Hematopoietic multipotent progenitor cell treated with erythropoietin and hydrocortisone succinate and interleukin-3 and kit ligand, for 17 days (in vitro differentiated cells): ENCODE data around the gene CDH13.

Experiments used
- DNase-seq: peaks from one replicate; pipeline ENCODE4 v3.0.0-alpha.2; 2015; ENCODE audit warnings: low spot score

CDH13 gene

DNA sequence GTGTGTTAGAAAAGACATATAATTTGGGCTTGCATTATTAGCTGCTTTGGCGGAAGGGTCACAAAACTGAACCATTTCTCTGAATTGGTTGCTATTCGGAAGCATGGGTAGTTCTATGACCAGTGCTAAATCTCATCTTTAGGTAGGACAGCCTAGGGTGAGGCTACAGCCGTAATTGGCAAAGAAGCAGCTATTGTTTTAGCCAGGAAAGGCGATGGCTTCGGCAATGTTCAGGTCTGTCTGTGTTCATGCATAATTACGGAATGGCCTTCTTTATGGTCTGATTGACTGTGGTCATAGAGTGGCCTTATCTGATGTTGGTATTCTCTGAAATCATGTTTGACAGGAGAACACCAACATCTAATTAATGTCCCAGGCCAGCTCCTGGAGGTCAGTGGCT is 812.6 kb downstream of the CDH13 start:
- no peak for DNase-seq

DNA sequence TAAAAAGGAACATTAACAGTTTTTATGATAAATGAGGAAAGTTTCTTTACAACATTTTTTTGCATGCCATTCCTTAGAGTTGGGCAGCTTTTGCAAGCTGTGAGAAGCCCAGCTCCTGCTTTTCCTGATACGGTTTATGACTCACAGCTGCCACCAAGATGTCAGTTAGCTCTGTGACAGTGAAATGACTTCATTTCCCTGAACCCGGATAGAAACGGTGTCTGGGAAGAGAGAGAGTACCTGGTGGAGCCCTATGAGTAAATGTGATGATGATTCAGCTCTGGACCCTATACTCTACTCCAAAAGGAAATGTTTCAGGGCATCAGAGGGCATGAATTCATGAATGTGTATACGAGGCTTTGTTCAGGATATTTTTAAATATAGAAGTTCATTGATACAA is 814.7 kb downstream of the CDH13 start:
- DNase-seq, result no peak

DNA sequence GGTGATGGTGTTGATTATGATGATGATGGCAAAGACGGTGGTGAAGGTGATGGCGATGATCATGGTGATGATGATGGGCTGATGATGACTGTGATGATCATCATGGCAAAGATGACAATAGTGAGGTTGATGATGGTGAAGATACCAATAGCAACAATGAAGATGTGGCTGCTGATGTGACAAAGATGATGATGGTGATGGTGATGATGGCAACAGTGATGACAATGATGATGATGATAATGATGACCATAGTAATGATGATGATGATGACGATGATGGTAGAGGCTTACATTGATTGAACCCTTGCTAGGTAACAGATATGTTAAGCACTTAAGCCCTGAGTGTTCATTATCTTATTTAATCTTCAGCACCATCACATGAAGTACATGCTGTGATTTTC is 817.2 kb downstream of the CDH13 start:
- DNase-seq, result no peak

DNA sequence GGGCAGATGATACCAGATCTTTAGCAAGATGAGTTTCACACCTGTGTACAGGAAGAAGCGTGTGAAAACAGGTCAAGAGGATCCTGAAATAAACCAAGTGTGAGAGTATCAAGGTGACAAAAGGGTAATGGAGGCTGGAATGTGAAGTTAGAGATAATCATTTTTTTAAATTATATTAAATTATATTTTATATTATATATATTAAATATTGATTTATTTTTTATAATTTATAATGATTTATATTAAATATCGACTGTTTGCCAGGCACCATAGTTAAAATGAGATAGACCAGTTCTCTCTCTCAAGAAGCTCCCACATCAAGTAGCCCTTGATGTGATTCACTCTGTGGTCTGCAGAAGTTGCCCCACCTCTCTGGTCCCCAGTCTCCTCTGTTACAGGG is 820.8 kb downstream of the CDH13 start:
- no peak for DNase-seq

DNA sequence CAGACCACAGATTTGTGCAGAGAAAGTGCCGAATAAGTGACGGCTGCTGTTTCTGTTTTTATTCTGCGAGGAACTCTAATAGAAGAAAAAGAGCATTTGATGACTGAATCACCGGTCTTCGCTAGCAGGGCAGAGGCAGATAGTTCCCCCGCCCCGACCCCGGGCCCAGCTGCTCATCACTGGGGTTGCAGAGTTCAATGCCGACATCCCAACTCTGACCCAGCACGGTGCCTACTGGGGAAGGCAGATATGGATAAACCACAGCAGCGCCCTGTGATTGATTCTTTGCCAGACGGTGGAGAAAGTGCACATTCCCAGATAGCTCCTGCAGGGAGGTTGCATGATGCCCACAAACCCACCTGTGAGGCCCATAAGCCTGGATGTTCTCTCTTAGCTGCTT is 823.1 kb downstream of the CDH13 start:
- no peak for DNase-seq

DNA sequence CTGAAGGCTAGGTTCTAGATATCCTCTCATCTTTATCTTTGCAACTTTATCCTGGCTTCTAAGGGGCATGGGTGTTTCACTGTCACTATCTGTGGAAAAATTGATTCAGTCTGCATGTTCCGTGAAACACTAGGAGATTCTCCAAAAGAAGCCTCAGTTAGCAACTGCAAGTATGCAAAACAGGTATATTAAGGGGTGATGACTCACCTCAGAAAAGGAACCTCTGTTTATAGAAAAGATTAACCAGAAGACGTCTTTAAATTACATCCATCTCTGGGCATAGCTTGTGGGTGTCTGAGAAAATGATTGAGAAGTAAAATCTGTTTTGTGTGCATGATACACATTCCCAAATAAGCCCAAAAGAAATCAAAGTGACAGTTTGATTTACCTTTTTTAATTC is 827.2 kb downstream of the CDH13 start:
- no peak for DNase-seq

DNA sequence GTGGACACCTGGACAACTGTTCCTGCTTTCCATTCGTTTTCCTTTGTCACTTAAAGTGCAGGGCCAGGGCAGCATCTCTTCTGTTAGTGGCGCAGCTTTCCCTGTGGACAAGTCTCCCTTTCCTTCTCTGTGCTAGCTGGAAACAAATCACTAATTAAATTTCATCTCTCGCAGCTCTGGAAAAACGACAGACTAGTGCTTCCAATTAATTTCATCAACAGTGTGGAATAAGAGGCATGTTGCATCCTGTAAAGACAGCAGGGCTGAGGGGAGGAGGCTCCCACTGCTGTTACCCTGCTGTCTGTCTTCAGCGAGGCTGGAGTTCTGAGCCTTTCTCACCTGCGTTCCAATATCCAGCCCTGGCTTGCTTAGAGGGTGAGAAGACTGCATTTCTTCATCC is 828.9 kb downstream of the CDH13 start:
- DNase-seq, result no peak

DNA sequence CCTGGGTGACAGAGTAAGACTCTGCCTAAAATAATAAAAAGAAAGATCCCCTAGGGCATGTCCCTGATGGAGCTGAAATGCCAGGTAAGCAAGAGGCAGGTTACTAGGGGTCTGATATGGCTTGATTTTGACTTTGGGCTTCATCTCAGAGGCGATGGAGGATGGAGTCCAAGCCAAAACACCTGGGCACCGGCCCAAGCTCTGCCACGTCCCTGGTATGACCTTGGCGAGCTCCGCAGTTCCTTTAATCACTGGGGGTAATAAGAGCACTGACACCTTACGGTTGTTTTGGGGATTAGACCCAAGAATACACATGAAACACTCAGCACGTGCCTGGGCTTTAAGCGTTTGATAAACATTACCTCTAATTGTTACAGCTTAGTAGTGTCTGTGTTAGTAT is 830.2 kb downstream of the CDH13 start:
- DNase-seq, result no peak

DNA sequence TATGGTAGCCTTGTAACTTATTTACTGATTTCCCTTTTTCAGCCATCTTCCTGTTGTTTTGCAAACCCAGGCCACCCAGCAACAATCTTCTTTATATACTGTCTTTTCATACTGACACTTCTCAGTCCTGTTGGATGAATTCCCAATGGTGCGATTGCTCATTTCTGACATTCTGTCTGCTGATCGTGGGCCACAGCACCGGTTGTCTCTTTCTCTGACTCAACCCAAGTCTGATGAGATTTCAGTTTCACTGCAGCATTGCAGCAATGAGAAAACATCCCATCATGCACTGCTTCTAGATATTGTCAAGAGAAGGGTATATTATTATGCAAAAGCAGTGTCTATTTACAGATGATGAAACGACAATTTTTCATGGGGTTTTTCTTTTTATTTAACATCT is 831.8 kb downstream of the CDH13 start:
- no peak for DNase-seq

DNA sequence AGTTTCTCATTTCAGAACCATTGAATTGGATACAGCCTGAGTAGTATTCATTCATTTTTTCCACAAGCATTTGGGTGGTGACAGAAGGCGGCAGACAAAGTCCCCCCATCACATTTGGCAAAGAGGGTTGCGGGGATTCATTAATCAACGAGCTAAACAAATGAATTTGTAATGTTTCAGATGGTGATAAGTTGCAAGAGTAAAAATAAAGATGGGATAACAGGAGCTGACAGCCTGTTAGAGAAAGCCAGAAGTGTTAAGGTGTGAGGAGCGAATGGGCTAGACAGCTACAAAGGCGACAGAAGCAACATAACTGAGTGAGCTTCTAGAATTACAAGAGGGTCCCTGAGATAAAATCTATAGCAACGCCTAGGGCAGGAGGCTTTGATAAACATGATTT is 838.2 kb downstream of the CDH13 start:
- no peak for DNase-seq

DNA sequence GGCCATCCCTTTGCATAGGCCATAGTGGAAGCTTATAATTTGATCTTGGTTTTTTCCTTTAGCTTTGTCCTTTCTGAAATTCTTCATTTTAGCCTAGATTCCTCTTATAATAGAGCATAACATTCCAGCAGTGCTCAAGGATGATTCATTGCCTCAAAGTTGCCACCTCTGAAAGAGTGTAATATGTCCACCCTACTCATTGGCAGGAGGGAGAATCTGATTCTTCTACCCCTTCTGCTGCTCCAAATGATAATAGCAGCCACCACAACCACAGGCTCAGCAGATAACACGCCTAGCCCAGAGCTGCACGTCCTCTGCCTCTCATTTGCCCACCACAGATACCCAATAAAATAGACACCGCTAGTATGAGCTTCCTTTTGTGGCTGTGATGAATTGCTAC is 843.6 kb downstream of the CDH13 start:
- no peak for DNase-seq

DNA sequence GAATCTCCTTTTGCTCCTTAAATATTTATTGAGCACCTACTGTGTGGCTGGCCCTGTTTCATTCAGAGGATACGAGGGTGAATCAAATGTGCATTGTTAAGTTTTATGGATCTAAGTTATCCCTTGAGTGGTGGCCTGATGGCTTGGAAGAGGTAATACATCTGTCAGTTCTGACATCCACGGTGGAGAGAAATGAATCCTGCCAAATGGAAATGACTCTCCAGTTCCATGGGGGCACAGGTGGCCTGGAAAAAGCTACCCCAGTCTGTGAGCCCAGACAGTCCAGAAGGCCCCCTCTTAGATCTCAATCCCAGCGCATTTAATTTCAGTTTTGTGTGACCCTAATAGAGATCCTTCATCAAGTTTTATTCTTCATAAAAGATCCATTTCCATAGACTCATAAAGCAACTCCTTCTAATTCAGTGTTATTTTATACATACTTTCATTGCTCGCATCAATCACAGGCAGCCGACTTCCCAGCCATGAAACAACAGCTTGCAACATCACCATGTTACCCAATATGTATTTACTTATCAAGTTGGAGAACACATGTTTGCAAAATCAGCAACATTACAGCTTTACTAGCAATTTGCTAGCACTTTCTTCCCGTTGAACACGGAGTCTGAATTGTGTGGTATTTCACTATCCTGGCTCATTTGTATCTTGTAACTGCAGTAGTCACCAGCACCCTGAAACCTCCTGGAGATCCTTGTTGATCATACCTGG is 846.2 kb downstream of the CDH13 start:
- no peak for DNase-seq

DNA sequence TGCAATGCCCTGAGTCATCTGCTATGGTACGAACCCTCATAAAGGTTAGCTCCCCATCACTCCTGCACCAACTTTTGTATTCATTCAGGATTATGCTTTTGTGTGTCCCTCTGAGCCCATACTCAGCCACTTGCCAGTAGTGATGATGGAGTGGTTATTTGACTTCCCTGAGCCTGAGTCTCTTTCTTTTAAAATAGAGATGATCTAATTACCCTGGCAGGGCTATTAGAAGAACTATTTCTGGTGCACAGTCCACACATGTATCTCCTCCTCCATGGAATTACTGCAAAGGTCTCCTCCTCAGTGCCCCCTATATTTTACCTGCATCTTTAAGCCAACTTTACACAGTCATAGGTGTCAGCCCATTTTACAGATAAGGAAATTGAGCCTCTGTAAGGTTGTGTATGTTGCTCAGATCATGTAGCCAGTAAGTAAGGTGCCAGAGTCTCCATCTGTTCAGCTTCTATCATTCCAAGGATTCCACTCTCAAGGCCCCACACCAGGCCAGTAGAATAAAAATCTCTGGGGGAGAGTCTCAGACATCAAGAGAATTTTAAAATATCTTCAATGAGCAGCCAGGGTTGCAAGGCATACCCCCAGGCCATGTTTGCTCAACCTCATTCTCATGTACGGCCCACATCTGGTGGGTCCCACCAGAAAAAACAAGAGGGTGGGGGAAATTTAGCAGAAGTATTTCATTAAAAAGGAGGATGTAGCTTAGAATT is 847.3 kb downstream of the CDH13 start:
- no peak for DNase-seq

DNA sequence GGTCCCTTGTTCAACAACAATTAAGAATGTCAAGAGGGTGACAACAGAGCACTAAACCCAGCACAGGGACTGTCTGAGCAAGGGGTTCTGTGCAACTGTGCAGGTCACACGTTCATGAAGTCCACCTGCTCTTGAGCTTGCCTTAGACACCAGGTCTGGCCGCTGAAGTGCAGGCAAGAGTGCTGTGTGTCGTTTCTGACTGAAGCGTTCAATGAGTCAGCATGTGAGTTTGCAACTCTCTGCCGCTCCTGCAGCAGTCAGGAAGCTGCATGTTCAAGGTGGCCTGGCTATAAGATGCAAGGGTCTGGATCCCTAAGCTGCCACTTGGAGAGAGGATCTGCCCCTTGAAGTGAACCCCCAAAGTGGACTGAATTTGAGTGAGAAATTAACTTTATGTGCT is 848.3 kb downstream of the CDH13 start:
- DNase-seq, result no peak

DNA sequence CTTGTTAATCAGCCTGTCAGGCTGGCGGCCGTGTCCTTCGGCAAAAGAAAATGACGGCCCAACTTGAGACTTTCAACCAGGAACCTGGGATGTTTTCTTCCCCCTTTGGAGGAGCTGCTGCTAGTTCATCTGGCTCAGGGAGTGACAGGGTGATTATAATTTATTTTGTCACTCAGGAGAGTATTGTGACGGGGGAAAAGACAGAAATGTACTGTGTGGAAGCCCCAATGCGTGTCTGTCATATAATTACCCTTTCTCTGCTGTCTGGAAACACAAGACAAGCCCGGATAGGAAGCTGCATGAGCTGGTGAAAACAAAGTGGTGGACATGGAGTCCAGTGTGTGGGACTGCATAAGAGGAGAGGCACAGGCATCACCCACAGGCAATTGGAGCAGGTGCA is 854.8 kb downstream of the CDH13 start:
- no peak for DNase-seq

DNA sequence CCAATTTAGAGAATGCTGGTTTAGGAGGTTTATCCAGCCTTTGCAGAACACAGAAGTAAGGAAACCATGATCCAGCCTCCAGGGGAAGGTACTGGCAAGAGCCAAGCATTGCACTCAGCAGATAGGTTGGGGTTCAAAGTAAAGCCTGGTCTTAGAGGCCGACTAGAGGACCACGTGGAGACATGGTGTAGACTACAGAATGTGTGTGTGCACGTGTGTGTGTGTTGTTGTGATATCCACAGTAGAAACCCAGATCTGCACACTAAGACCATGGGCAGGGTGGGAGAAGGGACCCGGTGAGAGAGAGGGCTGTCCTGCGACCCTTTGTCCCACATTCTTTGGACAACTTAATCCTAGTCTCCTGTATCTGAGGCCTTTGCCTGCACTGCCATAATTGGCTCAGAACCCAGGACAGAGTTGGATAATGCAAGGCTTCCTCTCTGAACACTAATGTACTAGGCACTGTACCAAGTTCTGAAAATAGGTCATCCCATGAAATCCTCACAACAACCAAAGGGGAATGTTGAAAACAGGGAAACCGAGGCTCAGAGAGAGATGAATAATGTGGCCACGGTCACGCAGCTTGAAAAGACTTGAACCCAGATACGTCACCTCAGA is 855.9 kb downstream of the CDH13 start:
- no peak for DNase-seq

DNA sequence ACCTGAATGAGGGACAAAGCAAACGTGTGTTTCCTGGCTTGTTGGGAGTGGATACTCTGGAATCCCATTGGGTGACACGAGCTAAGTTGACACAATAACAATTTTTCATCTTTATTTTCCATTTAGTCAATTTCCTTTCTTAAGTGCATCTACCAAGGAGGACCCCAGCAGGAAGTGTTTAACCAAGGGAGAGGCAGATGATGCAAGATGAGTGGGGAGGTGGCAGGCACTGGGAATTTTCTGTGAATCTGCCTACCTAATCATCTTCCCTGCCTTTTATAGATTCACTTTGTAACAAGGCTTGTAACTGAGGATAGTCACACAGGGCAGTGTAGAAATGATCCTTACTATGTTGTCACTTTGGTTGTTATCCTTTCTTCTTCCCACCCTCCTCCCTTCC is 863.3 kb downstream of the CDH13 start:
- DNase-seq, result no peak

DNA sequence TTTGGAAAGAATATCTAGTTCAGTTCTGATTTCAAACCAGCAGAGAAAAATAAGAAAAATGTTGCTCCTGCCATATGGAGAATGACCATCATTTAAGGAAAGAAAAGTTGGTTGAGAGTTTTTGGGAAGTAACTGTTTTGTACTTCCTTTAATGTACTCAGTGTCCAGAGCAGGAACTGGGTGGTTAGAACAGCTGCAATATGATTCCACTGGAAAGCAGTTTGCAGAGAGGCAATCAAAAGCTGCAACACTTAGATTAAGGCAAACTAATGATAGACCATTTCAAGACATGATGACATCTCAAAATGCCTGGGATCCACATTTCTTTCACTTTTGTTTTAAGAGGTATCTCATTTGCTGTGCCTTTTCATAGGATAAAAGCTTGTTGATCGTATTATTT is 867.7 kb downstream of the CDH13 start:
- no peak for DNase-seq

DNA sequence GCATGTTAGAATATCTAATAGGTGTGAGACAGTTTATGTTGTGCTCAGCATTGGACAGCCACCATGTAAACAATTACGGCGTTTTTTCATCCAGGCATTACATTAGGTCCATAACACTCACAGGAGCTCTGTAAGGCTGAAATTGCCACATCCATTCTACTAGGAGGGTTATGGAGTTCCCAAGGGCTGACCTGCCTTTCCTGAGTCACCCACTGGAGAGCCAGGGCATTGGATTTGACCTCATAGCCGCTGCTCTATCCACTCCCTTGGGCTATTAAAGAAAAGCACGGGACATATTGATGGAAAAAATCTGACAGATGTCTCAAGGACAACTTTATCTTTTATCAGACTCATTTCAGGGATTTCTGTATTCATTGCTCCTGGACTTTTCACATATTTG is 874.7 kb downstream of the CDH13 start:
- no peak for DNase-seq

DNA sequence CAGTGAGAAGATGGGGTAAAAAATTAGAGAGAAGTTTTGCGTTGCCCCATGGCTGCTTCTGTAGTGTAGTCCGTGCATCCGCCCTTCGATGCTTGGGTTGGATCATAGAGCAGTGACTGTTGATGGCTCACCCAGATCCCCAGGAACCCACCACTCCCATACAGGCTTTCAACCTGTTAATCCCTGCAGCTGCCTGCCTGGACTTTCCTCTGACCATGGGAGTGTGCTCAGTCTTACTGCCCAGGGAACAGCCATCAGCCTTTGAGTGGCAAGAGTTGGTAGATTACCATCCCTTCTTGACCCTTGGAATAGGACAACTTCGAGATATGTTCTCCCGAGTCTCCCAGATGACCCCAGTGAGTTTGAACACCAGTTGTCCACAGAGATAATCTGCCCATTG is 881.5 kb downstream of the CDH13 start:
- DNase-seq, result no peak

DNA sequence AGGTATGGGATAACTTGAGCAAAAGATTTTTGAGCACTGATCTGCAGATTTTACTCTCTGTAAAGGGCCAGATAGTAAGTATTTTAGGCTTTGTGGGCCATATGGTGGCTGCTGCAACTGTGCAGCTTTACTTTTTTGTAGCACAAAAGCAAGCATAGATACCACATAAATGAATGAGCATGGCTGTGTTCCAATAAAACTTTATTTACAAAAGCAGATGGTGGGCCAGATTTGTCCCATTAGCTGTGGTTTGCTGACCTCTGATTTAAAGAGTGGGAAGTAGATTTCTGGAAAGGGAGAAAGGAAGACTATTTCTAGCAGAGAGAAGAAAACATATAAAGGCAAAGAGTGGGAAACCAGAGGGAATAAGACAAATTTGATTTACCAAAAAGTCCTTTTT is 882.5 kb downstream of the CDH13 start:
- DNase-seq, result no peak

DNA sequence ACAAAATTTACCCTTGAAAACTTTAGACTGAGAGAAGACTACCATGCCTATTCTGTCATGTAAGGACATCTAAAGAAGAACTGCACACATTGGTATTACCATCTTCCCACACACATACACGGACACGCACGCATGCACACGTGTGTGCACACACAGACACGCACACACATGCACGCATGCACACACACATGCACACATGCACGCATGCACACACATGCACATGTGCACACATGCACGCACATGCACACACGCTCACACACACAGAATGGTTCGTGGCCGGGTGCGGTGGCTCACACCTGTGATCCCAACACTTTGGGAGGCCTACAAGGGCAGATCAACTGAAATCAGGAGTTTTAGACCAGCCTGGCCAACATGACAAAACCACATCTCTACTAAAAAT is 884.1 kb downstream of the CDH13 start:
- no peak for DNase-seq

DNA sequence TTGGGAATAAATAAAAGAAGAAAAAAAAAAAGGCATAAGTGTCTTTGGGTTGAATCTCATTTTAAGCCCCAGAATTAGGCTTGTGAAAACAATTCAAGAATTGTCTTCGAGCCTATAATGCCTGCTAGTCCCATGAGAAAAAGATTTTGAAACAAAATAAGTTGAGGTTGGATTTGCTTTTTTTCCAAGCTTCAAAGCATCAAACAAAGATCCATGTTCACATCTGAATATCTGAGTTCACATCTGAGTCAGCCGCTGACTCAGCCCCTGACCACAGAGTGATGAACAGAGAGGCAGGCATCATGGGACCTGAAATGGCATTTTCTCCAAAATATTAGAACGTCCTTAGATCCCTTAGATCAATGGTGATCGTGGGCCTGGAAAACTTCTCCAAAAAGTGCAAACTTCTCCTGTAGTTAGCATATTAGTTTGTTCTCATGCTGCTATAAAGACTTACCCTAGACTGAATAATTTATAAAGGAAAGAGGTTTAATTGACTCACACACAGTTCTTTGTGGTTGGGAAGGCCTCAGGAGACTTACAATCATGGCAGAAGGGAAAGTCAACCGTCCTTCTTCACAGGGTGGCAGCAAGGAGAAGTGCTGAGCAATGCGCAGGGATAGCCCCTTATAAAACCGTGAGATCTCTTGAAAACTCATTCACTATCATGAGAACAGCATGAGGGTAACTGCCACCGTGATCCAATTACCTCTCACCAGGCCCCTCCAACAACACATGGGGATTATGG is 886.4 kb downstream of the CDH13 start:
- no peak for DNase-seq
